GOT3 (cell line): ENCODE results near the gene CBFA2T2.
A peak's percentile ranks its signal among the peaks of the same experiment; 100 is the strongest.
"Not testable (repeated sequence)": the region's sequence is repeated elsewhere in the genome, so short reads cannot be mapped to it uniquely, and the experiment has no call there.

Experiments used
- DNase-seq: peaks from one replicate; lab custom pipeline; 2025; ENCODE audit warnings: mixed read lengths; lab: John Stamatoyannopoulos, UW

Gene CBFA2T2

DNA sequence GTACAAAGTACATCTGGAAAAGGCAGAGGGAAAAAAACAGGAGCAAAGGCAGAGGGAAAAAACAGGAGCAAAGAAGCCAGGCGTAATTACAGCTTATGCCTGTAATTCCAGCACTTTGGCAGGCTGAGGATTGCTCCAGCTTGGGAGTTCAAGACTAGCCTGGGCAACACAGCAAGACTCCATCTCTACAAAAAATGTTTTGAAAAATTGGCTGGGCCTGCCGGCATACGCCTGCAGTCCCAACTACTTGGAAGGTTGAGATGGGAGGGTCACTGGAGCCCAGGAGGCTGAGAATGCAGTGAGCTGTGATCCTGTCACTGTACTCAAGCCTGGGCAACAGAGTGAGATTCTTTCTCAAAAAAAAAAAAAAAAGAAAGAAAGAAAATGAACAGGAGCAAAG, 19.0 kb upstream of the CBFA2T2 start:
- no peak for DNase-seq

DNA sequence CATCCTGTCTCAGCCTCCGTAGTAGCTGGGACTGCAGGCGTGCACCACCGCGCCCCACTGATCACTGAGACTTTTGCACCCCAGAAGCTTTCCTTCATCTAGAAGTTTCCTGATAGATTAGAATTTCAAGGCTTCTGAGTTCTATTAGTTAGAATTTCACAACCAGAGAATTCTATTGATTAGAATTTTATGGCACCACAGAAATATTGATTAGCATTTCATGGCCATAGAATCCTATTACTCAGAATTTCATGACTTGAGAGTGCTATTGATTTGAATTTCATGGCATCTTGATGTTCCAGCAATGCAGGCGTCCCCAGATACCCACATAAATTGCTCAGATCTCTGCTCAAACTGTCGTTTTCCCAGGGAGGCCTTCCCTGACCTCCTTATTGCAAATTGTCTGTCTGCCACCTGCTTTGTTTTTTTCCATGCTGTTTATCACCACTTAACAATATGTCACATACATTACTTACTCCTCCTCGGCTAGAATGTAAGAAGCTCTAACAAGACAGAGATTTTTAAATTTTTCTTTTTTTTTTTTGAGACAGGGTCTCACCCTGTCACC, 16.9 kb upstream of the CBFA2T2 start:
- DNase-seq: no peak

DNA sequence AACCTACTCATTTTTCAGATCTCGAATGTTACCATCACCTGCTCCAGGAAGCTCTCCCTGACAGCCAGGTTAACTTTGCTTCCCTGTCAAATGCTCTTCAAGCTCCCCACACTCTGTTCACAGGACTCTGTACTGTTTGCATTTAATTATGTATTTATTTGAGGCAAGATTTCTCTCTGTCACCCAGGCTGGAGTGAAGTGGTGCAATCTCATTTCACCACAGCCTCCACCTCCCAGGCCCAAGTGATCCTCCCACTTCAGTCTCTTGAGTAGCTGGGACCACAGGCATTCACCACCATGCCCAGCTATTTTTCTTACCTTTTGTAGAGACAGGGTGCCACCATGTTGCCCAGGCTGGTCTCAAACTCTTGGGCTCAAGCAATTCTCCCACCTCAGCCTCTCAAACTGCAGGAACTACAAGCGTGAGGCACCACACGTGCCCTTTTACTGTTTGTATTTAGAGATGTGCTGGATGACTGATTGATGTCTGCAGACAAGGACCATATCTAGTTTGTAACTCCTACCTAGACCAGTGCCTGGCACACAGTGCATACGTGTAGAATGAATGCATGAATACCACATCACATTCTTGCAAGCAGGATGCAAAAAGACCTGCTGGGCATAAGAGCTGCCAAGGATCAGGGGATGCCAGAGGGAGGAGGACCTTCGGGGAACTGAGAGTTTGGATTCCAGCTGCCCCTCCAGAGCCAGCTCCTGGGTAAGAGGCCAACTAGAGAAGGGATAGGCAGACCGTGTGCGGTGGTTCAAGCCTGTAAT, 15.6 kb upstream of the CBFA2T2 start:
- no peak for DNase-seq

DNA sequence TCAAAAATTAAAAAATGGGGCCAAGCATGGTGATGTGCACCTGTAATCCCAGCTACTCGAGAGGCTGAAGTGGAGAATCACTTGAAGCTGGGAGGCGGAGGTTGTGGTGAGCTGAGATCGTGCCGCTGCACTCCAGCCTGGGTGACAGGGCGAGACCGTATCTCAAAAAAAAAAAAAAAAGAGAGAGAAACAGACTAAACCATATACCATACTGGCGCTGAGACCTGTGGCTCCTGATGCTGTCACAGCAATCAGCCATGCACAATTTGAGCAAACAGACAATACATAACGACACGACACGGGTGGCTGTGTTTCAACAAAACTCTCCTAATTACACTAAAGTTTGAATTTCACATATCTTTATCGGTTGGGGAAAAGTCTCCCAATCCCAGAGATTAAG, 14.9 kb upstream of the CBFA2T2 start:
- no peak for DNase-seq

DNA sequence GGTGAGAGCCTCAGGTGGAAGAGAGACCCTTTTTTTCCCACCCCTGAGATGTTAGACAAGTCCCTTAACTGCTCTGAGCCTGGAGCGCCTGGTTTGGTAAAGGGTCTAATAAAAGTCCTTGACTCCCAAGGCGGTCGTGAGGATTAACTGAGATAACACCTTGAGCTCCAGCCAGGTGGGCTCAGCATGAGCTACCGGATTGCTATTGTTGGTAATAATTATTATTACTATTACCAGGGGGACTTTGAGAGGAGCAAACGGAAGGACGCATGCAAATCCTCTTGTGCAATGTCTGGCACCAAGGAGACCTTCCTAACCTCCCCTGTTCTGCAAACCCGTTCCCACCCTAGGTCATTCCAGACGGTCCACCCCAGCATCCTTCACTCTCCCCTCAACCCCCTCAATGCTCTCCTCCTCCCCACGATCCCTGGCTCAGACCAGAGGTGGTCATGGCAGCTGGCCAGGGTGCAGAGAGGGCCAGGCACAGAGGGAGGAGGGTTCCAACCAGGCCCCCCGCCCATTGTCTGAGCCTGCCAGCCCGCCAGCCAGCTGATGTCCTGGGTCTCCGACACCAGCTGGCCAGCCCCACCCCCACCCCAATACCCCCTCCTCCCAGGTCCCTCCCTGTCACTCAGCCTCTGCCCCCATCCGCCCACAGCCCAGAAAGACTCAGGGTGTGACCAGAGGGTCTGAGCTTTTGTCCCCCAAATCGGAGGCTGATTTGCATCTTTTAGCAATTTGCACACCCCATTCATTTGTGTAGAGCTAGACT, 14.3 kb upstream of the CBFA2T2 start:
- no peak for DNase-seq

DNA sequence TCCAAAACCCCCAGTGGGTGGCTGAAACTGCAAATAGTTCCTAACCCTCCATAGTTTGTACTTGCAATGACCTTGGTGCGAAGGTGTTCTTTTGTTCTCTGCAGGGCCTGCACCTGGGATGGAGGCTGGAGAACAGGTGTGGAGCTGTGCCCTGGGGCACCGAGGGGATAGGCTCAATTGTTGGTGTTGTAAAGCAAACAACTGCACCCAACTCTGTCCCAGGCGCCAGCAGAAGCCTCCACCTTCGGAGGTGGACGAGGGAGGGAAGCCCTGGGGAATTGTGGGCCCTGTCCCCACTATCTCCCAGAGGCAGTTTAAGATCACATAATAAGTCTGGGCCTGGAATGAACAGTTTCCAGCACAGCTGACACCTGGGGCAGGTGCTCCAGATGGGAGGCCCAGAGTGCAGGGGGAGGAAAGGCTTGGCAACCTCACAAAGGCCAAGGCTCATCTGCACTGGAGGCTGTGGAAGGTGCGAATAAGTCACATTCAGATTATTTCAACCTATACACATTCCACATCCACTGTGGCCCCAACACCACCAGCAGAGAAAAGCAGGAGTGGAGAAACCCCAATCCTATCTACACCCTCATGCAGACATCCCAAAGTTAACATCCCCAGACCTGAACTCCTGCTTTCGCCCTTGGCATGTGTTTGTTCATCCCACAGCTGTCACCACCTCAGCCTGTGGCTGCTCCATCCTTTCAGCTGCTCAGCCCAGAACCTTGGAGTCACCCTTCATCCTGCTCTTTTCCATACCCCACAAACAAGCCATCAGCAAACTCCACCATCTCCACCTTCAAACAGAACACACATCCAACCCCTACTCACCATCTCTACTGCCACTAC, 12.3 kb upstream of the CBFA2T2 start:
- DNase-seq: no peak

DNA sequence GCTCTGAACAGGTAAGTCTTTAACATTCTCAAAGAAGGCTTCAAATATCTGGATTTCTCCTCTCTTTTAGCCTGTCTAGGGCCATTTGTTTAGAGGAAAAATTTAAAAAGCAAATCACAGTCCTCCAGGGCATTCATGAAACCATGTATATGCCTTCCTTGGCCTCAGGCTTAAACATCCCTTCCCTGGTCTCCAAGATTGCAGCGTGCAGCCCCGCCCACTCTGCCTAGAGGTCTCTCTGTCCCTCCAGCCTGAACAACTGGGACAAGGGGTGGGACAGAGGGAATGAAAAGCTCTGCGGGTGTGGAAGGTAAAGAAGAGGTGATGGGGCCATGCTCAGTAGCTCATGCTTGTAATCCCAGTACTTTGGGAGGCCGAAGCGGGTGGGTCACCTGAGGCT, 9.8 kb upstream of the CBFA2T2 start:
- DNase-seq: no peak

DNA sequence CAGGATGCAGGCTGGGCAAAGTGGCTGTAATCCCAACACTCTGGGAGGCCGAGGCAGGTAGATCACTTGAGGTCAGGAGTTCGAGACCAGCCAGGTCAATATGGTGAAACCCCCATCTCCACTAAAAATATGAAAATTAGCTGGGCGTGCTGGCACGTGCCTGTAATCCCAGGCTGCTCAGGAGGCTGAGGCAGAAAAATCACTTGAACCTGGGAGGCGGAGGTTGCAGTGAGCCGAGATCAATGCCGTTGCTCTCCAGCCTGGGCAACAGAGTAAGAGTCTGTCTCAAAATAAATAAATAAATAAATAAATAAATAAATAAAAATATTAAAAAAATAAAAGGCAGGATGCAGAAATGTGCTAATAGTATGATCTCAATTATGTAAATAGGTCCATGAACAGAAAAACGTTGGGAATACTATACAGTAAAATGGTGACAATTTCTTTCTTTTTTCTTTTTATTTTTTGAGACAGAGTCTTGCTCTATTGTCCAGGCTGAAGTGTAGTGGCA, 8.4 kb upstream of the CBFA2T2 start:
- no peak for DNase-seq

DNA sequence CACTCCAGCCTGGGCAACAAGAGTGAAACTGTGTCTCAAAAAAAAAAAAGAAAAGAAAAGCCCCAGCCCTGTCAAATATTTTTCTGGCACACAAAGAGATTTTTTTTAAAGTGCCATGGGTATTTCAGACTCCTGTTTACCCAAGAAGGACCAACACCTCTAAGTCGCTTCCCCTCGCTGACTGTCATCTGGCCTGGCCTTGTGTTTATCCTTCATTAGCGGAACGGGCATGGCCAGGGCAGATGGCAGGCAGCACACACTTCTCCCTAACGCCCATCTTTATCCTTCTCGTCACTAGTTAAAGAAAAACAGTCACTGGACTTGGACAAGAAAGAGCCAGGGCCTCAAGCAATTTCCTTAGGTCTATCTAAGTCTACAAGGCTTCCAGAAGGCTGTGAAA, 7.3 kb upstream of the CBFA2T2 start:
- DNase-seq: no peak

DNA sequence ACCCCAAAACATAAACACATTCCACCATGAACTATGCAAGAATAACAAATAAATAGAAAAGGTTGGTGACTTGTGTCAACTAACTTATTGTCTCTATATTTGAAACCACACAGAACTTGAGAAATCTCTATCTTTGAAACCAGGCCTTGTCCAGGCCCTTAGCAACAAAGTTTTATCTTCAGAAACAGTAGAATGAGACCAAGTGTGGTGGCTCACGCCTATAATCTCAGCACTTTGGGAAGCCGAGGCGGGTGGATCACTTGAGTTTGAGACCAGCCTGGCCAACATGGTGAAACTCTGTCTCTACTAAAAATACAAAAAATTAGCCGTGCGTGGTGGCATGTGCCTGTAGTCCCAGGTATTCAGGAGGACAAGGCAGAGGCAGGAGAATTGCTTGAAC, 6.7 kb upstream of the CBFA2T2 start:
- not testable (repeated sequence) for DNase-seq

DNA sequence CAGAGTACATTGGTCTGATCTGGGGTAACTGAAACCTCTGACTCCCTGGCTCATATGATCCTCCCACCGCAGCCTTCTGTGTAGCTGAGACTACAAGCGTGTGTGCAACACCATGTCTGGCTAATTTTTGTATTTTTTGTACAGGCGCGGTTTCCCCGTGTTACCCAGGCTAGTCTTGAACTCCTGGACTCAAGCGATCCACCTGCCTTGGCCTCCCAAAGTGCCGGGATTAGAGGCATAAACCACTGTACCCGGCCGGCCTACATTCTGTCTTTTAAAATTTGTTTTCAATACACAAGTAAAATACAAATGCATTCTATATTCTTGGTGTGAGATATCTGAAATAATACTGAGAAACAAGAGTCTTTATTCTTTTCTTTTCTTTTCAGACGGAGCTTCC, 1.7 kb upstream of the CBFA2T2 start:
- DNase-seq: no peak

DNA sequence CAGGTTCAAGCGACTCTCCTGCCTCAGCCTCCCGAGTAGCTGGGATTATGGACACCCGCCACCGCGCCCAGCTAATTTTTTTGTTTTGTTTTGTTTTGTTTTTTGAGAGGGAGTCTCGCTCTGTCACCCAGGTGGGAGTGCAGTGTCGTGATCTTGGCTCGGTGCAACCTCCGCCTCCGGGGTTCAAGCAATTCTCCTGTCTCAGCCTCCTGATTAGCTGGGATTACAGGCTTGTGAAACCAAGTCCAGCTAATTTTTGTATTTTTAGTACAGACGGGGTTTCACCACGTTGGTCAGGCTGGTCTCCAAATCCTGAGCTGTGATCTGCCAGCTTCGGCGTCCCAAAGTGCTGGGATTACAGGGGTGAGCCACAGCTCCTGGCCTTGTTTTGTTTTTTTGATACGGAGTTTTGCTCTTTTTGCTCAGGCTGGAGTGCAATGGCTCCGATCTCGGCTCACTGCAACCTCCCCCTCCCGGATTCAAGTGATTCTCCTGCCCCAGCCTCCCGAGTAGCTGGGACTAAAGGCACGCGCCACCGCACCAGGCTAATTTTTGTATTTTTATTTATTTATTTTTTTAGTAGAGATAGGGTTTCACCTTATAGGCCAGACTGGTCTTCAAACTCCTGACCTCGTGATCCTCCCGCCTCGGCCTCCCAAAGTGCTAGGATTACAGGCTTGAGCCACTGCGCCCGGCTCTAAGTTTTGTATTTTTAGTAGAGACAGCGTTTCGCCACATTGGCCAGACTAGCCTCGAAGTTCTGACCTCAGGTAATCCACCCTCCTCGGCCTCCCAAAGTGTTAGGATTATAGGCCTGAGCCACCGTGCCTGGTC, 1.0 kb upstream of the CBFA2T2 start:
- DNase-seq: not testable (repeated sequence)

DNA sequence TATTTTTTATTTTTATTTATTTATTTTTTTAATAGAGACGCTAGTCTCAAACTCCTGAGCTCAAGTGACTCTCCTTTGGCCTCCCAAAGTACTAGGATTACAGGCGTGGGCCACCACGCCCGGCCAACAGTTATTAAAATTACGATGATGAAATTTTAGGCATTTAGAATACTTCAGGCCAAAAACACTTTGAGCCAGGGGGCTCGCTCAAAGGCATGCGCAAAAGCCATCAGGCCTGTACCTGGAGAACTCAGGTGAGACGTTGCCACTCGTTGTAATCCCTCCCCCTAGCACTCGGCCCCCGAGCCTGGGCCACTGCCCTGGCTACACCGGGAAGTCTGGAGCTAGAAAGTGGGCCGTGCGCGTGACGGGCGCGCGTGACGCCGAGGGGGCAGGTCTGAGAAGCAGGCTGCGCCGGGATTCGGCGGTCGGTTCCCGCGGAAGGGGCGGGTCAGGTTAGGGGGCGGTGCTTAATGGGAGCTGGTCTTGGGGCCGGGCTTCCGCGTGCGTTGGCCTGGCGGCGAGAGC, 337 bp upstream of the CBFA2T2 start:
- peak; percentile 97 for DNase-seq

DNA sequence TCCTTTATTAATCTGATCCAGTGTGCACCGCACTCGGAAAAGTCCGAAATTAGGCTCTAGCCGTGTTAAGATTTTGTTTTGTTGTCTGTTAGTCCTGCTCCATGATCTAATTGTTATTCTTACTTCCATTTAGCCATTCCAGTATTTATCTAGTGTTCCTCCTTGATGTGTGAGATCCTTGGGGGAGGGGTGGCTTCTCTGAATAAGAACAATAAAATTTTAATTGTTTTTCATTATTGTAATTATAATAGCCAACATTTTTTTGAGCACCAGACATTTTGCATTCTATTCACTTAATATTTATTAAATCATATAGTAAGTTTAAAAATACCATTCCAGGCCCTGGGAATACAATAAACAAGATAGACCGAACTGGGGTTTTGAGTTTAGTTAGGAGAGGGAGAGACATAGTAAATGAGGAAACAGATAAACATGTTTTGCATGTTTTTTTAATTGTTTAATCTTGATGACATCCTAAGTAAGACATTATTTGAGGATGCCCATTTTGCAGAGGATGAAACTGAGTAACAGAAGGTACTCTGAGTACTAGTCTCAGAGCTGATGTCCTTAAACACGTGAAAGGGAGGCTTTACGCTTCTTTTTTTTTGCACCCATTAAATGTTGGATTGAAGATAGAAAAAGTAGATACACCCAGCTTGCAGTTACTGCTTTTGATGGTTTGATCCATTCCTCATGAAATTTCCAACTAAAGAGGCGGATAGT, 1.2 kb downstream of the CBFA2T2 start:
- no peak for DNase-seq

DNA sequence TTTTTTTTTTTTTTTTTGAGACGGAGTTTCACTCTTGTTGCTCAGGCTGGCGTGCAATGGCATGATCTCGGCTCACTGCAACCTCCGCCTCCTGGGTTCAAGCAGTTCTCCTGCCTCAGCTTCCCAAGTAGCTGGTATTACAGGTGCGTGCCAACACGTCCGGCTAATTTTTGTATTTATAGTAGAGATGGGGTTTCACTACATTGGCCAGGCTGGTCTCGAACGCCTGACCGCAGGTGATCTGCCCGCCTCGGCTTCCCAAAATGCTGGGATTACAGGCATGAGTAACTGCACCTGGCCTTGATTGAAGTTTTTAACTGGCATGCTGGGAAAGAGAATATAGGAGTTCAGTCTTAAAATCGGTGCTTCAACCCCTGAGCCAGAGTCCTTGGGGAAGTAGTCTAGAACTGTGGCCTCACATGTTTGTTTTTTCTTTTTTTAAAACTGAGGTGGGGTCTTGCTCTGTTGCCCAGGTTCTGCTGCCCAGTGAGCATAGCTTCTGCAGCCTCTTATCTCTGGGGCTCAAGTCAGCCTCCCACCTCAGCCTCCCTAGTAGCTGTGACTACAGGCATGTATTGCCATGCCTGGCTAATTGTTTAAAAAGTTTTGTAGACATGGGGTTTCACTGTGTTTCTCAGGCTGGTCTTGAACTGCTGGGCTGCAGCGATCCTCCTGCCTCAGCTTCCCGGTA, 3.3 kb downstream of the CBFA2T2 start:
- DNase-seq: no peak

DNA sequence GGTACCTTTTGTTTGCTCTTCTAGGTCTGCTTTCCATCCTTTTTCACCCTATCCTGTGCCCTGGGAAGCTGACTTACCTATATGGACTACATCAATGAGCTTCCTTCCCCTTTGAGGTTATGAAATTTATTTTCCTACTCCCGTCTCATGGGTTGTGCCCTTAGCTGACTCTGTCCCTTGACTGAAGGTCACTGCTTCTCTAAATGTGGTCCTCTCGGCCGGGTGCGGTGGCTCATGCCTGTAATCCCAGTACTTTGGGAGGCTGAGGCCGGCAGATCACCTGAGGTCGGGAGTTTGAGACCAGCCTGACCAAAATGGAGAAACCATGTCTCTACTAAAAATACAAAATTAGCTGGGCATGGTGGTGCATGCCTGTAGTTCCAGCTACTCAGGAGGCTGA, 6.9 kb downstream of the CBFA2T2 start:
- DNase-seq: not testable (repeated sequence)

DNA sequence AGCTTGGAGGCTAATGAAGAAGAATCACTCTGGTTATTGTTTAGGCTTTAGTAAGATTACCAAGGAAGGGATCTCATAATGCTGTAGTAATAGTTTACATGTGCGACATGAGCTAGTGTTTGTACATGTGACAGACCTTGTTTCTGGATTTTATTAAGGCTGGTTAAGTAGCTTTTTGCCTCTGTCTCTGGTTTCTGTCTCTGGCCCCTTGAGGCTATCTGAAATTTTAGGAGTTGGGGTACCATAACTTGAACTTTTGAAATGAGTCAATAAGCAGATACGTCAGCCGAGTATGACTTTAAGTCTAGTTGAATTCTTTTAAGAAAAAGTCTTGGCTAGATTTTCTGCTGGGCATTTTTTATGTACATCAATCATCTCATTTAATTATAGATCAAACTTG, 9.5 kb downstream of the CBFA2T2 start:
- DNase-seq: no peak

DNA sequence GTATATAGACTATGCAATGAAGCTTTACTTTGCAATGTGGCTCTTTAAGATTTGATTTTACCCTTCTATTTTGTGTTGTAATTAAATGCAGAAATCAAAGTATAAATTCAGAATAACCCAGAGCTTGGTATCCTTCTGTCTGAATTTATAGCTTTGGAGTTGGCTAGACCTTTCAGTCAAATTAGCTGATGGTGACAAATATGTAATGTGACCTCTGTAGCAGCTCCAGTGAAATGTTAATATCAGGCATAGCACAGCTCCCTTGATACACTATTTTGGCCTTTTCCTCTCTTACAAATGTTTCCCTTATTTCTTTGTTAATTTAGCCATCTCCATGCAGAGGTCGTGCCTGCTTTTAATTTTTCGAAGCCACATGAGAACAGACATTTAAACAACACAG, 11.1 kb downstream of the CBFA2T2 start:
- no peak for DNase-seq

DNA sequence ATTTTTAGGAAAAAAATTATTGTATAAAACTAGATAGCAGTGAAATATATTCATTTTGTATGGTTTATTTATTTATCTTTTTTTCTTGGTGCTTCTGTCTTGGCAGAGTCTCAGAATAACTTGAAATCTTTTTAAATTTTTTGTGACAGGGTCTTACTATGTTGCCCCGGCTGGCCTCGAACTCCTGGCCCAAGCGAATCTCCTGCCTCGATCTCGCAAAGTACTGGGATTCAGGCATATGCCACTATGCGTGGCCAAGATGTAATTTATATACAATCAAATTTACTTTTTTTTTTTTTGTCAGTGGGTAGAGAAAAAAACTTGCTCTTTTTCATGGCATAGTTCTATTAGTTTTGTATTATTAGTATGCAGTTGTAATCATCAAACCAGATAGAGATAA, 13.7 kb downstream of the CBFA2T2 start:
- DNase-seq: no peak

DNA sequence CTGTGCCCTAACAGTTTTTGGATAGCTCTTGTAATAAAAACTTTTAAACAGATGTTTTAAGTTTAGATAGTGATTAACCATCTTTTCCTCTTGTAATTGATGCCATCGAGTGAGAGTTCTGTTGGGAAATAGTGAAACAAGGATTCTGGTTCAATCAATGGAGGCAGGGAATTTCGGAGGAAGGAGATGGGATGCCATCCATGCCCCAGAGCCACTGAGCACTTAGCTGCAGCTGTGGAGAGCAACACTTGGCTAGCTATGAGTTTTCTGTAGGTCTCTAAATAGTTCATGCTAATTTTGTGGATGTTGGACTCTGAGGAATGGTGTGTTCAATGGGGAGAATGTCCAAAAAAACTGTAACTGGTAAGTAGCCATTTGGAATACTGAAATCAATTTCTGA, 16.7 kb downstream of the CBFA2T2 start:
- DNase-seq: no peak
